IPS DF 6.9 (cell line): ENCODE data around the gene BCL3.

ENCODE experiments used
- DNase-seq: peaks from one replicate; pipeline ENCODE4 v3.0.0-alpha.2; 2013; ENCODE audit warnings: low read depth, low spot score
- H3K27ac ChIP-seq: one replicate; pipeline ENCODE4 v1.5.1; 2013; ENCODE audit warnings: low read length, control low read depth
- H3K27me3 ChIP-seq: 2 replicates; pipeline ENCODE4 v1.6.1; 2013; ENCODE audit warnings: mild to moderate bottlenecking, low read length; ENCODE audit not compliant: control insufficient read depth, insufficient read depth
- H3K36me3 ChIP-seq: 2 replicates; pipeline ENCODE4 v1.6.1; 2013; ENCODE audit warnings: low read length; ENCODE audit not compliant: control insufficient read depth, insufficient read depth
- H3K4me1 ChIP-seq: 2 replicates; pipeline ENCODE4 v1.6.1; 2013; ENCODE audit warnings: low read length; ENCODE audit not compliant: control insufficient read depth, insufficient read depth
- H3K4me3 ChIP-seq: 2 replicates; pipeline ENCODE4 v1.5.1; 2013; ENCODE audit warnings: mild to moderate bottlenecking, low read length
- H3K9me3 ChIP-seq: 2 replicates; pipeline ENCODE4 v1.6.1; 2013; ENCODE audit warnings: low read length, inconsistent platforms; ENCODE audit not compliant: control insufficient read depth, insufficient read depth
- WGBS: extraction: QIAGEN DNeasy Blood & Tissue Kit; methylation state at CpG from one replicate; pipeline ENCODE4 v1.1.7; 2013; ENCODE audit warnings: mixed read lengths, missing lambda C conversion rate; ENCODE audit not compliant: insufficient read length, insufficient coverage; 5-methylcytosine and 5-hydroxymethylcytosine counted together

BCL3 gene

DNA sequence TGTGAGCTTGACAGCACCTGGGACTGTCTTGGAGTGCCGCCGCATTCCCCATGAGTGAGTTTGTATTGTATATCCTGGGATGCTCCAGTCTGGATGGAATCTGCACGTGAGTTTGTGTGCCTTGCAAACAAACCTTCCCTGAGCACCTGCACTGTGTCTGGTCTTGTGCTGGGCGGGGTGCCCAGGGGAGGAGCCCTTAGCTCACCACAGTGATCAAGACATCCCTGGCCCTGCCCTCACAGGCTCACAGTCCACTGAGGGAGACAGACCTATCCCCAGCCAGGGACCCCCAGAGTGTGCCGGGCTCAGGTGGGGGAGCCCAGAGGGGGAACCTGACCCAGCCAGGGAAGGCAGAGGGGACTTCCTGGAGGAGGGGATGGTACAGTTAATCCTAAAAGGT lies 58.7 kb downstream of the BCL3 start:
- DNase-seq: no peak
- Histone ChIP-seq H3K27ac (no peak overlapping the region), H3K27me3 (peaks cover 3% of the 10 kb centered on the region; the same call in 1 of the 2 replicates), H3K4me1 (peaks cover 7% of the 10 kb centered on the region), H3K4me3 (no peak overlapping the region), H3K36me3 (0 out of 2 replicates have a peak, but pooled peaks cover 1% of the 10 kb centered on the region), H3K9me3 (no peaks in the 10 kb centered on the region)
- WGBS: no CpG with 5 or more reads among the region's 5 CpGs

DNA sequence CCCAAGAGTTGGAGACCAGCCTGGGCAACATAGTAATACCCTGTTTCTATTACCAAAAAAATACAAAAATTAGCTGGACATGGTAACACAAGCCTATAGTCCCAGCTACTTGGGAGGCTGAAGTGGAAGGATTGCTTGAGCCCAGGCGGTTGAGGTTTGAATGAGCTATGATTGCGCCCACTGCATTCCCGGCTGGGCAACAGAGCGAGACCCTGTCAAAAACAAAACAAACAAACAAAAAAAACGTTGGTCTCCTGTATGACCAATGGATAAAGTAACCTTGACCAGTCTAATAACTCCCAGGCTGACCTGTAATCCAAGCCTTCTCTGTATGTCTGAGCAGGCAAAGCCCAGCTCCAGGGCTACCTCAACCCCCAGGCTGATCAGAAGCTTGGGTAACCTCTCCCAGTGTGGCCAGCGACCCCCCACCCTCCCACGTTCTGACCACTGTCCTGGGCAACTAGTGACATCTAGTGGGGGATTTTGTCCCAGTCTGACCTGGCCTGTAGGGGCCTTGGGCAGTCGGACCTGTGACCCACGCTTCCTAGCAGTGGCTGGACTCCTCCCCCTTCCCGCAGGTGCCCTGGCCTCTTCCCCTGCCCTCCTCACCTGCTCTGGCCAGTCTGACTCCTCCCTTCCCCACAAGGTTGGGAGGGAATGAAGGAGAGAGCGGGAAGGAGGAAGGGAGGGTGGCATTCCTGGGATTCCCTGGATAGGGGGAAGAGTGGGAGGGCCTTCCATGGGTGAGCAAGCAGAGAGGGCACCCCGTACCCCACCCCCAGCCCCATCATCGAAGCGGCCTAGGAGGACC lies 59.3 kb downstream of the BCL3 start:
- Histone ChIP-seq H3K27me3 (peaks cover 3% of the 10 kb centered on the region; the same call in 1 of the 2 replicates), H3K9me3 (no peaks in the 10 kb centered on the region), H3K4me3 (no peak overlapping the region; the same call in 1 of the 2 replicates), H3K4me1 (peaks cover 7% of the 10 kb centered on the region), H3K36me3 (0 out of 2 replicates have a peak, but pooled peaks cover 2% of the 10 kb centered on the region), H3K27ac (no peak overlapping the region)
- DNase-seq: peak; percentile 97
- no CpG with 5 or more reads among the region's 14 CpGs for WGBS

DNA sequence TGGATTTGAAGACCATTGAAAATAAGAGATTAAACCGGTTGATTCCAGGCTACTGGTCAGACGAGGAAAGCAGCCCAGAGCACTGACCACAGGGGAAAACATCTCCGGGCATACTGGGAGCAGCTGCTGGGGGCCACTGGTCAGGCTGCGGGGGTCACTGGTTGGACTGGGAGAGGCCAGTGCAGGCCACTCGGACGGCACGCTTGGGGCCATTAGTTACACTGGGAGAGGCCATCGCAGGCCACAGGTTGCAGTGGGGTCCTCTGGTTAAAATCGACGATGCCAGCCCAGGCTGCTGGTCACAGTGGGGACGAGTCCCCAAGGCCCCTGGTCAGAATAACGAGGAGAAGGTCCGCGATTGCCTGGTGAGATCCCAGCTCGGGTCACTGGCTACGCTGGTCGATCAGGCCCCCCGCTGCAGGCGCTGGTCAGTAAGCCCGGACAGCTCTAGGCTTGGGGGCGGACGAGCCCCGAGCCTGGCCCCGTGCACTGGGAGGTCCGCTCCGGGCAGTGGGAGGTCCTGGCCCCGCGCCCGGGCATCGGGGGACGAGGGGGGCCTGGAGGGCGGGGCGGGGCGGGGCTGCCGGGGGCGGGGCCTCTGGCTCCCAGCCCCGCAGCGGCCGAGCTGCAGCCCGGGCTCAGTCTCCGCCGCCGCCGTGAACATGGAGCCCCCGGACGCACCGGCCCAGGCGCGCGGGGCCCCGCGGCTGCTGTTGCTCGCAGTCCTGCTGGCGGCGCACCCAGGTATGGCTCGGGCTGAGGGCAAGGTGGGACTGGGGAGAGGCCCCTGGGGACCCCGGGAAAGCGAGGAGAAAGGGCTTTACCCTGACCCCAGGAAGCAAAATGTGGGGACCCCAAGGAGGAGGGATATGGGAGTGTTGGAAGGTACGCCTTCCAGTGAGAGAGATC lies 60.2 kb downstream of the BCL3 start, which contains the start of gene BCAM:
Gene BCAM (plus strand): TSS at position 641 of the 909 bp plus-strand sequence. CDS start 22 bp downstream, at position 663.
- H3K4me1 ChIP-seq: peaks cover 7% of the 10 kb centered on the region
- H3K27ac ChIP-seq: no peak within 1 kb of the TSS
- peaks cover 8% of the 10 kb centered on the region; the same call in 1 of the 2 replicates for H3K36me3 ChIP-seq
- H3K4me3 ChIP-seq: peak within 1 kb of the TSS; percentile 70; the same call in 1 of the 2 replicates
- H3K9me3 ChIP-seq: no peaks in the 10 kb centered on the region
- no CpG with 5 or more reads among the region's 59 CpGs for WGBS
- H3K27me3 ChIP-seq: peaks cover 3% of the 10 kb centered on the region; the same call in 1 of the 2 replicates
- DNase-seq: no peak
